Hematopoietic multipotent progenitor cell treated with erythropoietin and hydrocortisone succinate and interleukin-3 and kit ligand, for 8 days (in vitro differentiated cells): Measurements from ENCODE around the gene MVB12B.
A peak's percentile ranks its signal among the peaks of the same experiment; 100 is the strongest.

Experiments used
- DNase-seq: peaks from one replicate; pipeline ENCODE4 v3.0.0-alpha.2; 2015

Gene MVB12B

DNA sequence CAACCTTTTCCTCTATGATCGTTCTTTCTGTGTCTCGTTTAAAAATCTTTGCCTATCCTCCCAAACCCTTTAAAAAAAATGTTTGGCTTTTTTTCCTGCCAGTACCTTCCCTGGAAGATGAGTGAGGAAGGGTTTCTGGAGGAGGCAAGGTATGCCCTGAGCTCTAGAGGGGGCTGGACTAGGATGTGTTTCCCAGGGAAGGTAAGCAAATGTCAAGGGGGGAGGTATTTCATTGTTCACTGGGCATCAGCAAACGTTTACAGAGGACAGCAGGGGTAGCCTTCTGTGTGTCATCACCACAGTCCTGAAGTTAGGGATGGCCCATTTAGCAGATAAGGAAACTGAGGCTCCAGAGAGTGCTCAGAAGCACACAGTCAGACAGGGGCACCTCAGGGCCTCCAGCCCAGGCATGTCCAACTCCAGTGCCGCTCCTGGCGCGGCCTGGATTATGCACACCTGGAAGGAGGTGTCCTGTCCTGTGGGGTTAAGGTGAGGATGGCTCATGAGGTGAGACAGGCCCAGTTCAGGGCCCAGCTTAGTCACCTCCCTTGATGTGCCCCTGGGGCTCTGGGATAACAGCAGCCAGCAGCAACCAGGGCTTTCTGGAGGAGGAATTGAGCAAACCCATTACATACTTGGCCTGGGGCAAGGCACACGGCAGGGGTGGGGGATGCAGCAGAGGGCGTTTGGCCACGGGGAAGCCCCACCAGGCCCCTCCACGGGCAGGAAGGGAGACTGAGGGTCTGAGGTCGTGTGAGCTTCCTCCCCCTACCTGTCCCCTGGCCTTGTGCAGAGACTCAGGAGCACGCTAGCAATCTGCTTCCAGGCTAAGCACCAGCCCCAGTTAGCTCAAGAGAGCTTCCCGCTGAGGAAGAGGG lies 186.8 kb downstream of the MVB12B start:
- DNase-seq, result no peak

DNA sequence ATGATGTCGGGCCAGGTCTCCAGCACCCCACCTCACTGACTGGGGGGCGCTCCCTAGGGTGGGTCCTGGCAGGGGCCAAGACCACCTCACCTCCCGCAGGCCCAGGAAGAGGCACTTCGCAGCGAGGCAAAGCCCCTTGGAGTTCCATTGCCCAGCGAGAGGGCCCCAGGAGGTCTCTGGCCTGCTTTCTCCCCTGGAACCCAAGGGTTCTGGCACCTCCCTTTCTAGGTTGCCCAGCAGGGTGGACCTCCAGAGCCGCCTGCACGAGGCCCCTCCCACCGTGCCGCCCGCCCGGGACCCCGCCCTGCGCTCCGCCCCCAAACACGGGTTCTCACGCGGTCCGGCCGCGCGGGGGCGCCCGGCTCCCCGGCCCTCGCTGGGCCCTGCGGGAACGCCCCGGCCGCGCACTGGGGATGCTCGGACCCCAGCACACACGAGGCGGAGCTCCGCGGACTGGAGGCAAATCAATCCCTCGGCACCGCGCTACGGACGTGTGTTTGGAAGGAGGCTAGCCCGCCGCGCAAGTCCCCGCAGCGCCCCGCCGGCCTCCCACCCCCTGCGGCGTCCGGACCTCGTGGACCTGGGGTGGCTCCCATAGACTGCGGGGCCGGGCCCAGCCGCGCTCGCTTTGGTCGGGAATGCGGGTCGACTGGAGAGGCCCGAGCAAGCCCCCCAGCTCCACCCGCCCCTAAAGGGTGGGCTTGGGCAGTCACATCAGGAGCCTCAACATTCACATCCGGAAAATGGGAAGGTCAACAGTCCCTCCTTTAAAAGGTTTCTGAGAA lies 187.6 kb downstream of the MVB12B start:
- DNase-seq, result peak; percentile 50

DNA sequence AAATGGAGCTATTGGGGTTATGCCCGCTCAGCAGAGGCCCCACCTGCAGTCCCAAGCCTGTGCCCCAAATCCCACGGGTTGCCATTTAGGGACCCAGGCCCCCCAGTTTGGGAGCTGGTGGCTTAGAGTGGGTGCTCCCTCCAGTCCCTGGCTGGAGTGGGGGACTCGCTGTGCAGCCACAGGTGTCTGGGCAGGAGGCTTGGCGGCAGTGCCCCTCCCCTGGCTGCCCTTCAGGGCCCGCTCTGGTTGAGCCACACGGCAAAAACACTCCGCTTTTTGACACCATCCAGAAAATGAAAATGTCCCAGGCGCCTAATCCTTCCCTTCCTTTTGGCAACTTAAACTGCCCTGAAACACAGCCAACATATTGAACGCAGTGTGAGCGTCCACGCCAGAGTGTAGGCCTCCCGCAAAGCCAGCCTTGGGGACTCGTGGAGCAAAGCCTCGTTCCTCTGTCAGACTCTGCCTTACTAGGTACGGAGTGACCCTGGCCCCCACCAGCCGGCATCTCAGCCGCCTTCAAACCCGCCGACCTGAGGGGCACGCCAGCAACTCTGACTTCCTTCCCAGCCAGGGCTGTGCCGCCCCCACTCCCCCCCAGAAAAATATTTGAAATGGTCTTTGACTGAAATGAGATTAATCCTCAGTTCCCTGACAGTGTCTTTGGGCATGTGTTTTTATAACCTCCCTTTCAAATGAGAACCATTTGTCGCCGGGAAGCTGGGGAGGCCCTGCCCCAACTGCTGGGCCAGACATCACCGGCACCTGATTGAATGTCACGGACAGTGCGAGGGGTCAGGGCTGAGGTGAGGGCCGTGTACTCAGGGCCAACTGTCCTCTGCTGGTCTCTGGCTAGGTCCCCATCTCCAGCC lies 188.6 kb downstream of the MVB12B start:
- no peak for DNase-seq

- DNase-seq, result no peak
Measured at GRCh38 chr9:126515873-126516505, 189.4 kb downstream of the MVB12B start.

GRCh38 chr9:126516561-126516935 lies 189.9 kb downstream of the MVB12B start:
- no peak for DNase-seq

- no peak for DNase-seq
Measured at GRCh38 chr9:126516936-126517832, 190.6 kb downstream of the MVB12B start.

- no peak for DNase-seq
Measured at GRCh38 chr9:126517833-126518356, 191.3 kb downstream of the MVB12B start.

GRCh38 chr9:126518763-126519162 lies 192.1 kb downstream of the MVB12B start:
- no peak for DNase-seq

- no peak for DNase-seq
Measured at GRCh38 chr9:126519660-126520420, 193.2 kb downstream of the MVB12B start.

DNA sequence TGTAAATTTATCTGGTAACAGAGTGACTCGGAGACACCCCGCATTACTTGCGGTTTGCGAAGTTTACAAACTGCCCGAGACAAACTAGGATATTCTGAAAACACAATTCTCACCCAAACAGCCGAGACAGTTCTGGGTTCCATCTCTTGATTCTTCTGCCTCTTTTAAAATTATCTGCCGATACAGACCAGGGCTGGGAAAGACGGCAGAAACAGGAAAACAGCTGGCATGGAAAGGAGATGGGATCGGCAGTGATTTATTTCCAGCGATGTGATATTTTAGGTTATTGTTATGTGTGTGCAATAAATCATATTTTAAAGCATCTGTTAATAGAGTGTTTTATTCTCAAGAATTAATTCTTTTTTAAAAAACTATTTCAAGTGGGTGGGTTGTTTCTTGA lies 193.8 kb downstream of the MVB12B start:
- no peak for DNase-seq

DNA sequence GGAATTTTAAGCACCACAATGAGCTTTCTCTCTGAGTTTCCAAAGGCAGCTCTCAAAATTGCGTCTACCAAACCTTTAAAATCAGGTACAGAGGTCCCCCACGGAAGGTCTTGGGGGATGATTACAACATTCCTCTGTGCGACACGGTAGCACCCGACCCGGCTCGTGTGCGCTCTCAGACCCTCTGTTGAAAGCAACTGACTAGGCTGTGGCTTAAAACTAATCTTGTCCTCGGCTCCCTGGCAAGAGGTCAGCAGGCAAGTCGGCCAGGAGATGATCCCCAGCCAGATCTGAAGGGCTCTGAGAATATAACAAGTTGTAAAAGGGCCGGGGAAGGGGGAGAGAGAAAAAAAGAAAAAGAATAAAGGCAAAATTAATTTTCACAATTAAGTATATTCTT lies 194.5 kb downstream of the MVB12B start:
- no peak for DNase-seq

DNA sequence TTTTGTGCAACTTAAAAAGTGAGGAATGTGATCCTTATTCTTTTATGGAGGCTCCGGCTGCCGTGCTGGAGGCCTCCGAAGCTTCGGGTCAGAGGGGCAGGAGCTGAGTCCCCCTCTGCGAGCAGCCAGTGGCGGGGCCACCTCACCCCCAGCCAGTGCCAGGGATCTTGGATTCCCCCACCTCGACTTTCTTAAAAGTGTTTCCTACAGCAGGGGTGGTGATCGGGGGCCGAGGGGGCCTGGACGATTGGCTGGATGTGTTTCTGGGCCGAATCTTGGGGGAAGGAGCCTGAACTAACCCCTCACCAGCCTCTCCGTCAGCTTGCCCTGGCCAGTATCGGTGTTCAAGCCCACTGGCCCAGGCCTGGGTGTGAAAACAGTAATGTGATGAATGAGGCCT lies 194.9 kb downstream of the MVB12B start:
- DNase-seq, result no peak

DNA sequence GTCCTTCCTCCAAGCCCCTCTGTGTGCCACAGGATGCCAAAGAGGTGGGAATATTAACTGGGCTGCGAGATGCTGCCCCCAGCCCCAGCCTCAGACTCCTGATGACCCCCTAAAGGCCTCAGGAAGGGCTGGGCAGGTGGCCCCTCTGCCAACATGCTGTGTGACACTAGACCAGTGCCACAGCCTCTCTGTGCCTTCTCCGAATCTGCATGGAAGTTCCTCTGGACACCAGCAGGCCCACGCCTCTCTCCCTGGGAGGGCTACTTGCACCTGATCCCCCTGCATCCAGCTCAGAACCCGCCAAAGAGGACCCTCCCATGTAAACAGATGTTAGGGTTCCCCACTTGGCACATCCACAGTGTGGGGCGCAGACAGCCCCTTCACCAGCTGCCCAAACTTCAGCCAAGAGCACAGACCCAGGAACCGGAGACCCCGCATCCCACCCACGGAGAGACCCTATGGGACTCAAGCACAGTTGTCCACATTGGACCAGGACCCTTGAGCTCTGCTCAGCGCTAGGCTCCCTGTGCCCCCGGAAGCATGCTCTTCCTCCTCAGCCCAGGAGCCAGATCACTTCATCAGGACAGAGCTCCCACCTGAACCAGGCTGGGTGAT lies 195.5 kb downstream of the MVB12B start:
- DNase-seq, result no peak

DNA sequence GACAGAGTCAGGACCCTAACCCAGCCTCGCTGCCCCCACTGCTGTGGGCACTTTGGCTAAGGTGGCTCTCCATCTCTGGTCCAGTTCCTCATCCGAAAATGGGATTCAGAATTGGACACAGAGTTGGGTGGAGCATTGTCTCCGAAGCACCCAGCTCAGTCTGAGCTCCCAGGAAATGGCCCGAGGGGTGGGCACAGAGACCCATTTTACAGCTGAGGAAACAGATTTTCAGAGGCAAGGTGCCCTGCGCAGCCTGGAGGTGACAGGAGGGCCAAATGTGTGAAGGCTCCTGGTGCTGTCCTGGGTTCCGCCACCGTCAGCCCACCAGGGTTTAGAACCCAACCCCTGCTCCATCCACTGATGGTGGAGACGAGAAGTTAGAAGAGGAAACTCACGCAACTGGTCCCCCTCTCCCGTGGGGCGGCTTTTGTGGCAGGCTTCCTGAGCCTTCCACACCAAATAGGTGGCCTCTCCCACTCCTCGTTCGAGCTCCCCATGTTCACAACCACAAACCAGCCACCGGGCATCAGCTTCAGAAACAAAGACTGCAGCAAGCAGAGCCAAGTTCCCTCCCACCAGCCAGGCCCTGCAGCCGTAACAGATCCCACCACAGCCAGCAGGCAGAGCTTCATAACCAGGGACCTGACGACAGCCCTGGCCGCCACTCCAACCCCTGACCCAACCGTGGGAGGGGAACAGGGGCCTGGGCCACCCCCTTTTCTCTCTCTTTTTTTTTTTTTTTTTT lies 196.2 kb downstream of the MVB12B start:
- DNase-seq, result no peak

GRCh38 chr9:126523611-126524111 lies 197.0 kb downstream of the MVB12B start:
- no peak for DNase-seq

DNA sequence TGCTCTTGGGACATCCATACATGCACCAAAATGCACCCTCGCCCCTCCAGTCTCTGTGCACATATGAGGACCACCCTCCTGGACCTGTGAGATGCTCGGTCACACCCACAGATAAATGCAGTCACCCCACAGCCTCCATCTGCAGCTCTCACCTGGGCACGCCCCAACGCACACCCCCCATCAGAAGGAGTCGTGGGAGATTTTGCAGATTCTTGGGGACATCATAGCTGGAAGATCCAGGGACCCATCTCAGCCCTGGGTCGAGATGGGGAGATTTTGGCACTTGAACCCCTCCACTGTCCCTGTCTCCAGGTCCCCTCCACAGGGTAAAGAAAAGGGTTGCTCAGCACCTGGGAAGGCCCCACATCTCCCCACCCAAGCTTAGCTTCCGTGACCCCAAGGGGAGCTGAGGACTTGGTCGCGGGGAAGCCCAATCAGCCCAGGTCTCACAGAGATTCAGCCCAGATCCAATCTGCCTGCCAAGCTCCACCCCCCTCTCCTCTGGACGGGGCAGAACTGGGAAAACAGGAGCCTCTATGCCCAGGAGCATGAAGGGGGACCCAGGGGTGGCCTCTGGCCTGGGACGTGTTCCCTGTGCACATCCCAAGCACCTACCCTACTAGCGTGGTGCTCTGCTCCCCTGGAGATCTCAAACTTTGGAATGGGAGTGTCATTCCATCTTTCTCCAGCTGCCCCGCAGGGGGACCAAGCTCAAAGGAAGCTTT lies 197.9 kb downstream of the MVB12B start:
- DNase-seq, result no peak

DNA sequence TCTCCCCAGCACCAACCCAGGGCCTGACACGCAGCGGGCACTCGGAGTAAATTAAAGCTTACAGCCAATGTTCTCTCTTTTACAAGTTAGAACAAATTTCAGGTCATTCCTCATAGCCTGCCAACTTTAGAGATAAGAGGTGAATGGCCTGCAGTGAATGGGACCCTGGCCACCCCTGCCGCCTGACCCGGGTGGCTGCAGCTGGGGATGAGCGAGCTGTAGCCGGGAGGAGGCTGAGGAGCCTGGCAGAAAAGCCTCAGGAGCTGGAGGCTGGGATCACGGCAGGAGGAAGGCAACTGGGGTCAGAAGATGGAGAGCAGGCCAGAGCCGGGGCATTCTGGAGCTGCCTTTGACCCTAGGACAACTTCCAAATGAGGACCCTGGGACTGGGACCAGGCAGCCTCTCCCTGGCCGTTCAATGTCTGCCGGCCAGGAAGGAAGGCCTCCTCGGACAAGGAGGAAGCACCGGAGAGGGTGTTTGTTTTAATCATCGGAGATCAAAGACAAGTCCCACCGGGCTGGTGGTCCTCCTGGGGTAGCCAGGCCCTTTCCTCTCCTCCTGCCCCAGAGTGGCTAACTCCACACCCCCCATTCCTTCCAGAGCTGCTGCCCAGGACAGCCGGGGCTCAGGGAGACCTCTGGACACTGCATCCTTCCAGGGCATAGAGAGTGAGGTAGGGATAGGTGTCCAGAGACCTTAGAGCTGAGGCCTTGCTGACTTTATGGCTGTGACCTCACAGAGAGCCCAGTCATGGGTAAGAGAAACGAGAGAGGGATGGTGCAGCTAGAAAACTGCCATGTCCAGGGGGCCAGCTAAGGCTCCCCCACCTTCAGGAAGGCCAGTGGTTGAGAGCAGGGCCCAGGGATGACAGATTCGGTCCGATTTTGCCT lies 199.8 kb downstream of the MVB12B start:
- DNase-seq, result no peak
